GM18861 (cell line): Measurements from ENCODE around the gene DHX29.

Source experiments
- ATAC-seq: cut with Tn5 transposase; IDR thresholded peaks from one replicate; pipeline ENCODE4 v1.9.1; 2021; ENCODE audit not compliant: unreplicated experiment

DHX29 gene

DNA sequence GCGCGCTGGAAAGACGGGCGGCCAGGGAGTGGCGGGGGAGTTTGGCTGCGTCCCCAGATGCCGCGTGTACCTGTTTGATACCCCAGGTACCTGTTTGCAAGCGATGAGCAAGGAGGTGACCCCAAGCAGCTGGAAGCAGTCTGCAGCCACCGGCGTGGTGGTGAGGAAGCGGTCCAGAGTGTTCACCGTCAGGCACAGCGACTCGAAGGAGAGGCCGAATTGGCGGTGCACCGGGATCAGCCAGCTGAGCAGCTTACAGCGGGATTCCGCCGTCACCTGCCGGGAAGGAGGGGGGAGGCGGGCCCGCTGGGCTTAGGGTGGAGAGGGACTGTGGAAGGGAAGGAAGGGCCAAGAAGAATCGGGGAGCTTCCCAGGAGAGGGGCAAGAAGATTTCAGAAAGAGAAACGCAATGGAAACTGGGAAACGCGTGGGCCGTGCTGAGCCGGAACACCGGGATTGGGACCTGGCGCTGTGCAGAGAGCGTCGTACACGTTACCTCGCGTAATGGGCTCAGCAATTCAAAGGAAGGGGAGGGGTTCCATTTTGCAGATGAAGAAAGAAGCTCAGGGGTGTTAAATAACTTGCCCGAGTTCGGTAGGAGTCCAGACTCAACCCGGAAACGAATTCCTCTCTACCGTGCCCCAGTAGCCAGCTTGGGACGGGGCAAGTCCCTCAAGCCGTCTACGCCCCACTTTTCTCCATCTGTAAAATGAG is 75.1 kb downstream of the DHX29 start:
- ATAC-seq = no peak

DNA sequence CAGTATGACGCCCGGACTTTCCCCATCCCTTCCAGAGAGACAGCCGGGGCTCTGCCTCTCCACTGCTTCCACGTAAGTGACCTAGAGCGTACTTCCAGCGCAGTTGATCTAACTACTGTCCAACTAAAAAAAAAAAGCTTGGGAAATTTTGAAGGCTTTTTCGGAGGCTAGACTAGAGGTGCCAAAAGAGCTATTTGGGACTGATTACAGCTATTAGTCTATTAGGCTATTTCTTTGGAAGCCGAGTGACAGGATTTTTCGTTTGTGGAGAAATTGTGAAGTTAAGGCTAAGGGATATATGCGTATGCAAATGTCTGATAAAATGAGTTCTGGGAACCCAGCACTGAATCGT is 75.6 kb downstream of the DHX29 start:
- no peak for ATAC-seq

DNA sequence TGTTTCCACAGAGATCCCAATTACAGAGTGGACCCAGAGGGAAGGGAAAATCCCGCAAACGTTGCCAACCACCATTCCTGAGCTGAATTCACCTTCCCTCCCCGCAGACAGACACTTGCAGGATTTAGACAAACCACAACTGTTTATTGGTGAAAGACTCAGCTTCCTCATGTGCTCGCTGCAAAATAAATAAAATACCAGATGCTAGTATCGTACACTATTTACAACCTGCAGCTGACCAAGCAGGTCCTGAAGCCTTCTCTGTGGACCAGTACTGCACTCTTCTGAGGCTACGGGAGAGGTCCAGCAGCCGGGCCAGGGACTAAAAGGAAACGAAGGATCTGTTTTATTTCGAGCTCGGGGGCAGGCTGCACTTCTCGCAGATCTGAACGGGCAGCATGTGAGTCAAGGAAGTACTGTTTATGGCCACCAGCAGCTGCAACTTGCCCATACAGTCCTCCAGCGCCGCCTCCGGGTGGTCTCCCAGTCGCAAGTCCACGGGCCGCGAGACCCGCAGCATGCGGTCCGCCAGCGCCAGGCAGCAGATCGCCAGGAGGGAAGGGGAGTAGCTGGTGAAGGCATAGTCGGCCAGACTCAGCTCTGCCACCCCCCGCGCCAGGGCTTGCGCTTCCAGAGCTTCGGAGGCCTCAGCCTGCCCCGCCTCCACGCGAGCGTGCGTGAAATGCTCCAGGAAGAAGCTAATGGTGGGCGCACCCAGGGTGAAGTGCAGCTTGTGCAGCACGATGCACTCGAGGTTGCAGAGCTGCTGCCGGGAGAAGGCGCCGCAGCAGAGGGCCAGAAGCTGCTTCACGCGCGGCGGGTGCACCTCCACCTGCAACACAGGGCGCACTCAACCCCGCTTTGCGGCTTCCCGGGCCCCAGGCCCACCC is 76.2 kb downstream of the DHX29 start:
- ATAC-seq = no peak

DNA sequence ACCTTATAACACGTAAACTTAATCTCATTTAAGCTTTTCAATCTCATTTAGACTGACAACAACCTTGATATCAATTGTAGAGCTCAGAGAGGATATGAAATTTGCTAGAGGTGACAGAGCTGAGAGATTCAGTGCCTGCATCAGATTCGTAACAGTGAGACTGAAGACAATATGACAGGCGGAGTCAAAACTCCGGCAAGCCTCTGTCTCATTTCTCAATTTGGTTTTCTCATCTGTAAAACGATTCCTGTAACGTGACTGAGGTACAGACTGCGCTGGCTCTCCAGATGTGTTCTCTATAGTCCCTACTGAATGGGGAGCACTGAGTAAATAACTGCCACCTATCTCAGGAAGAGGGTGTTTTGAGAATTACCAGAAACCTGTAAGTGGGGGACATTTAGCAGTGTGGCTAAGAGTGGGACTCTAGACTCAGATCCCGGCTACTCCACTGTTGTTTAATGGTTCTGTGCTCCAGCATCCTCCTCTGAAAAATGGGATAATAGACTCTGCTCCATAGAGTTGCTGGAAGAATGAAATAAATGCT is 77.3 kb downstream of the DHX29 start:
- ATAC-seq = no peak

DNA sequence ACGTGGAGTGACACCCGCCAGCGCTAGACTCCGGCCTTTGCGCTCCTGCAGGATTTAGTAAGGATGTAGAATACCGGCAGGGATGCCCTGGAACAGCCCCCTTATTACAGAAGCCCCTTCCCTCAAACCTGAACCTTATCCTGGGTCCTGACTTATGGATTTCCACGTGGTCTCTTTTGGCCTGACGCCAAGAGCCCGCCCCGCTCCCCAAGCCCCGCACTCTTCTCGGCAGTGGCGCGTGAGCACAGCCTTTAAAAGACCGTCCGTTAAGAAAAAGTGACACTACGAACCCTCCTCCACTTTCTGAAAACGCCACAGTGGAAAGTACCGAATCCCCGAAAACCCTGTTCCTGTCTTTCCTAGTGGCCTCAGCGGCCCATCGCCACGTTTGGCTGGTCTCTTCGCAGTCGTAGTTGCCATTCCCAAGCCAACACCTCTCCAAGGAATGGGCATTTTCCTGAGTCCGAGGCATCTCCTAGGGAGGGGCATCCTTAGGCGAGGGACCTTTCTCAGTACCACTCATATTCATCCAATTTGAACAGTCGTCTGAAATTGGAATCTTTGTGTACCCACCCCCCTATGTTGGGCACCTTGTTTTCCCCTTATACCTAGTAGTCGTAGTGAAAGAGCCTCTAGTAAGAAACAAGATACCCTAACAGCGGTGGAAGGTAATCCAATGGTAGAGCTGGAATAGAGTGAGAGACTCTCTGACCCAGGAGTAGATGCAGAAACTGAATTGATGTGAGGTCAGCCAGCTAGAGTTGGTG is 79.6 kb downstream of the DHX29 start:
- no peak for ATAC-seq

DNA sequence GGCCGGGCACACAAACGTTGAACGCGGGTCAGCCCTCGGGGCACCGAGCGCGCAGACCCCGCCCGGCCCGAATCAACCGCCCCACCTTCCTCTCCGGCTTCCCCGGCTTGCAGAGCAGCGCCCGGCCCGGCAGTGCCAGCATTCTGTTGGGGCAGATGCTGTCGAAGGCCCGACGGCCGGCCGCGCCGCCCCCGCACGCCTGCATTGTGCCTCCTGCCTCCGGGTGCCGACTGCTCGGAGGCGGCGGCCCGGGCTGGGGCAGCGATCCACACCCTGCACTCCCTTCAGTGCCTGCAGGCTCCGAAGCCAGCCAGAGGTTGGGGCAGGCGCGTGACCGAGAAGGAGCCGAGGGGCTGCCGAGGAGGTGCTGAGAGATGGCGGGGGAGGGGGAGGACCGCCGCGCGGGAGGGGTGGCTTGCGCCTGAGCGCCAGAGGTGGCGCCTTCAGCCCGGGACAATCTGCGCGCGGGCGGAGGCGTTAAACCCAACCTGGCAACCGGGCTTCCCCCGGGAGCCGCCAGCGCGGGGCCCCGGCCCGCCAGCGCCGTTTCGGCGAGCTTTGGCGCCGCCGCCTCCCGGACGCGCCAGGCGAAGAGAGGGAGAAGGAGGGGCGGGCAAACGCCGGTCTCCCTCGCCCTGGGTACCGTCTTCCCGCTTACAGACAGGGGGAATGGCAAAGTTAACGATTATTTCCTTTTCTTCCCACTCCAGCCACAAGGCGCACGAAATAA is 80.4 kb downstream of the DHX29 start, which contains the start of gene MCIDAS:
MCIDAS (minus strand) TSS at position 382 of the 730 bp plus-strand sequence; CDS start at position 205, 177 bp downstream.
- ATAC-seq = no peak

DNA sequence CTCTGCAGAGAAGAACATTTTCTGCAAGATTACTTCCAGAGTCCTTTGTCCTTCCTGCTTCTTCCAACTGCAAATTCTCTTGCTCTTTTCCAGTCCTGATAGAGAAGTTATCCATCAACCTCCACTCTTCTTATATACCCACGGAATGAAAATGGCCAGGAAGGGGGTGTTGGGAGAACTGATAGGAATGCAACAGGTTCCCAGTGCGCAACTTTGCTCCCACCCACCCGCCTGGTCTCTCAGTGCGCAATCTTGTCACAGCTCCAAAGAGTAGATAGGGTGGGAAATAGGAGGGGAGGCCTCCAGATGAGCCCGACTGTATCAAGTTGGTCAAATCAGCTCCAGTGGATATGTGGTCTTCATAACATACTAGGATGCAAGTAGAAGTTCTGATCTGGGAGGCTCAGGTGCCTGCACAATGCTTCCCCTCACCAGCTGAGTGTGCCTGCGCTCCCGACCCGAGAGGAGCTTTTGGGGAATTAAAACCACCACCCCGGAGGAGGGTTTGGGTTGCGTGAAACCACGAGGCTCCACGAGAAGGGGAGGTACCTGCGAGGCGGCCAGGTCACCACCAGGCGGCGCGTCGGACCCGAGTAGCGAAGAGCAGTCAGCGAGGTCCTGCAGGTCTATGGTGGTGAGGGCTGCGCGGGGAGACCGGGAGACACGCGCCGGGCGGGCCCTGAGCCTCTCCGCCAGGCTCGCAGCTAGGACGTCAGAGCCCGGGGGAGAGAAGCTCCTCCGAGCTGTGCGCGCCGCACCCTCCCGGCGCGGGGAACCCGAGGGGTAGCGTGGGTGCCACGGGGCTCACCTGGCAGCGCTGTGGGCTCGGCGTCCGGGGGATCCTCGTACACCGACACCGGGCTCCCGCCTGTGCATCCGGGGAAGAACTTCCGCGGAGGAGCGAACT is 81.2 kb downstream of the DHX29 start:
- peak; percentile 42 for ATAC-seq

DNA sequence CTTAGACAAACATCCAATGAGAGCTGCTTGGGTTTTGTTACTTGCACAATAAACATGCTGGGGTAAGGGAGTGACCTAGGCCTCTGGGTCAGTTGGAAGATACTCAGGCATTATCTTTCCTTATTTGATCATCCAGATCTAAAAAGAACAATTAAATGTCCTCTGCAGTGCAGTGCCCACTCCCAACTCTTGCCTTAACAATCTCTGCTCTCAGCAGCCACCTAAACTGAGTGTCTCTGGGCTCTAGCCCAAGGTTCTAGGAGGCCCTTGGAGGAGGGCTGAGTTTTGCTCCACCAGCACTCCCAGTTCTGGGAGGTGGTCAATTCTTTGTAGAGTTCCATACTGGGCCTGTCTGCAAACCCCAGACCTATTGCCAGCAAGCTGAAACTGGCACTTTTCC is 82.1 kb downstream of the DHX29 start:
- ATAC-seq = no peak

DNA sequence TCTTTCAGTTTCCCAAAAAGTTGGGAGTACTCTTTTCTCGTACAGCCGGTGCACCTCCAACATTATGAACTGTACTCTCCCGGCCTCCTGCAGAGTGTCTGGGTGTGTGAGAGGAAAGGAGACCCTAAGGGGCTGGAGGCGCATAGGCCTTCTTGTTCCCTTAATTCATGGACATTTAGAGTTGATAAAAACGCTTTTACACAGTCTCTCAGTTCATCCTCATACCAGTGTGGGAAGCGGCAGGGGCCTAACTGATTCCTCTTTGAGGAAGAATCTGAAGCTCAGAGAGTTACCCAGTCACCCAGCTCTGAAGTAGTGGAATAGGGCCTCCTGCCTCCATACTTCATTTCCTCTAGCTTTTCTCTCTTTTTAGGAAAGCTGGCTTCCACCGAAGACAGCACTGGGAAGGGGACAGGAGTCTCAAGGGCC is 83.7 kb downstream of the DHX29 start:
- ATAC-seq = no peak

DNA sequence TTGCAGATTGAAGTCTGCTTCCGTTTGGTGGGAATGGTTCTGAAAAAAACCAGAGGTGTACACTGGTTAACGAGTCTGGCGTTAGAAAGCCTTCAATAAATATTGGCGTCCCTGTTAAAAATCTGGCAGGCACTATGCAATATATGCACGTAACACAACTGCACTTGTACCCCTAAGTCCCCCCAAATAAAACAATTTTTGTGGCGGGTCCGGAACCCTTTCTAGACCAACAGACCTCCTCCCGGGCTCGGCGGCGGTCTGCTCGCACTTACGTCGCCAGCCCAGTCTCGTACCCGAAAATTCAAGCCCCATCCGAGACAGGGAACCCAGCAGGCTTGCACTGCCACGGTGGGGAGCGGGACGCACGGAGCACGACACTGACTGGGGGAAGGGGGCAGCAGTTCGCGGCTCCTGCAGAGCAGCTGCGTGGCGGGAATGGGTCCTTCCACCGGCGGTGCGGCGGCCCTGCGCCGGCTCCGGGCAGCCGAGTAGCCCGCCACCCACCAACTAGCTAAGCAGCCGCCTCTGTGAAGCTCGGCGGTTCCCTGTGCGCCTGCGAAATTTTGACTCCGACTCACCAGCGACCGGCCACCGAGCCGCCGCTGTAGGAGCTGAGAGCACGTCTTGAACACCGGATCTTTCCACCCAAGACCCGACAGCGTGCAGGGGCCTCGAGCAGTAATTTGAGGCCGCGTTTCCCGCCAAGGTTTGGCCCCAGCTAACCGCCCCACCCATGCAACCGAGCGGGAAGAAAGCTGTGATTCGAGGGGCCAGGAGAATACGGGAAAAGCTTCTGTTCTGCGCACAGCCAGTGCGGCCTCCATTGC is 84.3 kb downstream of the DHX29 start:
- no peak for ATAC-seq

DNA sequence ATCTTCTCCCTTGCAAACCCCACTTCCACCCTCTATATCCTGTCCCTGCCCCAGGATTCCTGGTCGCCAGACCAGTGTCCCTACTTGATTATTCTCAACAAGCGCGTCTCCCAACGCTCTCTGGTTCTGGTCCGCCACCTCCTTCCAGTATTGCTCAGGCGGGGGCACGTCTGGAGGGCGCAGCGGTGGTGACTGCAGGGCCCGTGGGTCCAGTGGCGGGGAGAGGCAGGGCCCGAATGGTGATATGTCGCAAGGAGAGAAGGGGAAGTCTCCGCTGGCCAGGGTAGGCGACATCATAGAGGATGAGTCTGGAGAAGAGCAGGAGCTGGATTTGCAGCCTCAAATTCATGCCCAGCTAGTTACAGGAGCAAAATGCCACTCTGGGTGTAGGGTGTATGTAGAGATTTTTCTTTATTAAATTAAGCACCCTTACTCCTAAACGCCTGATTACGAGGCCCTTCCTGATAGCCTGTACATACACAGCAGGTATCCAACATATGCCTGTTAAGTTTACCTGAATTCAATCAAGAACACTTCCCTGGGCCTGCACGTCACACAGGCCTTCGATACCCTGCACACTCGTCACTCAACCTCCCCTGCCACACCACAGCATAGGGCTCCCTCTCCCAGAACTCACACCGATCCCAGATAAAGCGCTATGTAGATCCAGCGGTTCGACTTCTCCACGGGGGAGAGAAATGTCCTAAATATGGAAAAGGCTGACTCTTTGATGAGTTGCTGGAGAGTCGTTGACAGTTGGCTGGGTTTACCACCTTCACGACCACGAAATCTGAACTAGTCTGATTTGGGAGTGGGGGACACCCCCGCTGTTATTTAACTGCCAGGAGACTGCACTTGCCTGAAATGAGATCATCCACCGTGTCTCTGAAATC is 85.2 kb downstream of the DHX29 start:
- no peak for ATAC-seq

DNA sequence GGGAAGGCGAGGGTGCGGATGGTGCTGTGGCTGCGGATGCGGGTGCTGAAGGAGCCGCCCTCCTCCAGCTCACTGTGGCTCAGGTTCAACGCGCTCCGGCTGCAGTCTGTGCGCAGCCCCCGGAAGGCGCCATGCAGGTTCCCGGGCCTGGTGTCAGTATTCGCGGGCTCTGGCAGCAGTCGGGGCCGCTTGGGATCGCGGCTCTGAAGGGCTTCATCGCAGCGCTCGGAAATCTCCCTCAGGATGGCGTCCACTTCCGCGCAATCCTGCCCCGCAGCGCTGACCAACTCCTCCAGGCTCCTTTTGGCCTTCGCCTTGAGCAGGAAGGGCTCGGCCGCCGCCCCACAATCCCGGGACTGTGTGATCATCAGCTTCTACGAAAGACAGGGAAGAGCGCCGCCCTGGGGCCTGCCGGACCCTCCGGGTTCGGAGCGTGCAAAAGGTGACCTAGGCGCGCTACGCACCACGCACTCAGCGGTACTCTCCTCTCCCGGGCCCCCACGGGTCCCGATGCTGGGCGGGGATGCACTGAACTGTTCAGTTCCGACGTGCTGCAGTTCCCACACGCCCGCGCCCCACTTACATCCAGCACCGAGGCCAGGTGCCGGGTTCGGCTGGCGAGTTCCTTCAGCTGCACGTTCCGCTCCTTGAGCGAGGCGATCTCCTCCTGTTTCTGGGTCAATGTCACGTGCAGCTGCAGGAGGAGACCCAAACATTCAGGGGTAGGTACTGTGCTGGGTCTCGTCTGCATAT is 86.9 kb downstream of the DHX29 start:
- no peak for ATAC-seq

DNA sequence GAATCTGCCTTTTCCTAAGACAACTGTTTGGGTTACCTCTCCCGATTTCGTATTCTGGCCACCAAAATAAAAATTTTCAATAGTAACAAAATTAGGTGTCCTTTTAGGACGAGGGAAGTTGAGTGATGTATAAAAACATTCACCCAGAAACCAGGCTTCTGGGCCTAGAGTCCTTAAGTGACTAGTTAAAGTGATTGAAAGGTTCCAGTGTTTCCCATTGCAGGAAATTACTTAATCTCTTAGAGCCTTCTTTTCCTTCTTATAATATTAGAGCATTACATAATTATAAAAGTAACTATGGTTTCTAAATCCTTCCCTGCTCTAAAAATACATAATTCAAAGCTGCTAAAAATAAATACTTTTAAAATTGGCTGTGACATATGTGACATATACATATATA is 87.7 kb downstream of the DHX29 start:
- no peak for ATAC-seq

DNA sequence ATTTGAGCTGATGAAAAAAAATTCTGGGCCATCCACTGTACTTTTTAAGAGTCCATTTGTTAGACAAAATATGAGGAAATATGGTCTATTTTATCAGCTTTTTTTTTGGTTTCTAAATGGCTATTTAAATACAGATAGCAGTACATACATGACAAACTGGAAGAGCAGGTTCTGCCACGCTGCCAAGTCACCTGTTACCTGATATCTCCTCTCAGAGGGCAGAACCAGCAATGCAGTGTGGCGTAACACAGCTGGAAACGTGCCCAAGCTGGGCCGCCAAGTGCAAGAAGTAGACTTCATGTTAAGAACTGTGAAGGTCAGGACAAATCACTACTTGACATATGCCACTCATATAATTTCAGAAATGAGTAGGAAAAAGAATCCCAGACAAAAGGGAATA is 88.5 kb downstream of the DHX29 start:
- ATAC-seq = no peak

DNA sequence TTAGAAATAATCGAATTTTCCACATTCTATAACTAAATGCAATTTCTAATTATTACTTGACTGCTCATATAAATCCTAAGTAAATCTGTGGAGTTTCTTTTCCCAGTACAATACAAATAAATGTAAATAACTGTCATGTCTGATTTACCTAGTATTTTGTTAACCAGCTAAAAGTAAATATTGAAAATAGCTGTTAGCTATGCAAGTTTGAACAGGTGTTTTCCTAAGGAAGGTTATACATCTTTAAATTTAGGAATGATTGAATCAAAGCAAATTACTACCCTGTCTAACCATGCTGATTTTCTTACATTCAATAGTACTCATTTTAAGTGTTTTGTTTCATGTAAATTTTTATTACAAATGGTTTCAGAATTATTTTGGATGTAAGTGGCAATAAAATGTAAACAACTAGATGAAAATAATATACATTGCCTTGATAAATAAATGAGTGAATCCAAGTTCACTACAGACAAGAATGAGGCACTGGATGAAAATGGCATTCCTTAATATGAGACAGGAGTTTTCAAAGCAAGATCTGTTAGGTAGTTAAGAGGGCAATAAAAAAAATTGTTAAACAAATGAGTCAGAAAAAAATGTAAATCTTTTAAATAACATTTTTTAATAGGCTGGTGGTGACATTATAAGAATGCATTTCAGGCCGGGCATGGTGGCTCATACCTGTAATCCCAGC is 96.2 kb downstream of the DHX29 start:
- ATAC-seq = no peak
